HepG2 (cell line): ENCODE data around the gene PCAT7. TPM values are rescaled to one million over a fixed set of nuclear protein-coding genes. Genes with fewer than 3 reads are reported as not detected.

Experiments
- ATRX ChIP-seq: sonication (generic); formaldehyde crosslinking; IDR thresholded peaks from 2 replicates; pipeline ENCODE4 v1.4.0; 2020; ENCODE audit warnings: missing genetic modification reagents, borderline replicate concordance
- DR1 ChIP-seq: sonication (generic); formaldehyde crosslinking; IDR thresholded peaks from 2 replicates; pipeline ENCODE4 v1.8.0; 2021; ENCODE audit warnings: mild to moderate bottlenecking, missing genetic modification reagents, inconsistent platforms
- GTF2F1 ChIP-seq: fragments of 150-350 bp; IDR thresholded peaks from 2 replicates; pipeline ENCODE4 v1.6.1; 2014; ENCODE audit warnings: low read length
- HDAC1 ChIP-seq: sonication (generic); formaldehyde crosslinking; IDR thresholded peaks from 2 replicates; pipeline ENCODE4 v1.5.1; 2020; ENCODE audit warnings: mild to moderate bottlenecking, missing genetic modification reagents
- MYC ChIP-seq: sonication (generic); formaldehyde crosslinking; IDR thresholded peaks from 2 replicates; pipeline ENCODE4 v1.9.0; 2021; ENCODE audit warnings: missing genetic modification reagents, borderline replicate concordance
- NCOR1 ChIP-seq: fragments of 200-600 bp; sonication (generic); IDR thresholded peaks from 2 replicates; pipeline ENCODE4 v1.7.0; 2017; ENCODE audit warnings: antibody characterized with exemption, low read length, borderline replicate concordance
- SRSF9 ChIP-seq: fragments of 200-400 bp; formaldehyde crosslinking; IDR thresholded peaks from 2 replicates; pipeline ENCODE4 v1.6.1; 2018; ENCODE audit warnings: borderline replicate concordance, mild to moderate bottlenecking, low read depth, low read length; ENCODE audit not compliant: insufficient read depth, poor library complexity, severe bottlenecking
- ZMYM2 ChIP-seq: sonication (generic); formaldehyde crosslinking; IDR thresholded peaks from 2 replicates; pipeline ENCODE4 v1.8.0; 2022; ENCODE audit warnings: mild to moderate bottlenecking, missing genetic modification reagents
- ZNF776 ChIP-seq: sonication (generic); formaldehyde crosslinking; IDR thresholded peaks from 2 replicates; pipeline ENCODE4 v1.4.0; 2020; ENCODE audit warnings: mild to moderate bottlenecking, missing genetic modification reagents
- polyA plus RNA-seq, 8 experiments: library from polyadenylated mRNA; depleted of rRNA in 3 of 8; stranded (reverse) in 7 of 8; unstranded in 1 of 8; fragments of >200 nt; fragmentation: Illumina TruSeq in 4 of 8; extraction: Trizol in 4 of 8; gene quantifications; 2 replicates each; pipeline versions ENCODE4 v1.2.1 to v1.2.3, GENCODE V29; 2011 to 2016; ENCODE audit warnings: low read depth in 4 of 8, missing spikeins in 1 of 8, mixed read lengths in 1 of 8; ENCODE audit not compliant: insufficient read depth in 1 of 8
- total RNA-seq, 5 experiments: library from RNA; depleted of rRNA; stranded (reverse); fragments of >200 nt; fragmentation: Illumina TruSeq; extraction: Trizol; gene quantifications; 2 replicates each; pipeline ENCODE4 v1.2.3, GENCODE V29; 2016; ENCODE audit warnings: low read depth in 1 of 5
- TF ChIP-seq, protein P1 (sequence below): IDR thresholded peaks from 2 replicates; pipeline ENCODE4 v1.6.1; 2016; ENCODE audit warnings: mild to moderate bottlenecking
- TF ChIP-seq, protein P2 (sequence below): sonication (generic); formaldehyde crosslinking; IDR thresholded peaks from 2 replicates; pipeline ENCODE4 v1.8.1; 2023; ENCODE audit warnings: mild to moderate bottlenecking, missing genetic modification reagents, borderline replicate concordance
- TF ChIP-seq, protein P3 (sequence below), 2 experiments: sonication (generic) in 1 of 2; formaldehyde crosslinking in 1 of 2; IDR thresholded peaks; 2 replicates each; pipeline versions ENCODE4 v1.6.1 to v1.9.0; 2014 to 2022; ENCODE audit warnings: antibody characterized with exemption in 1 of 2, borderline replicate concordance in 1 of 2, inconsistent platforms in 1 of 2, low read depth in 1 of 2, missing genetic modification reagents in 1 of 2
- TF ChIP-seq, protein P4 (sequence below): sonication (generic); formaldehyde crosslinking; IDR thresholded peaks from 2 replicates; pipeline ENCODE4 v1.5.0; 2020; ENCODE audit warnings: missing genetic modification reagents
- TF ChIP-seq, protein P5 (sequence below): sonication (generic); formaldehyde crosslinking; IDR thresholded peaks from 2 replicates; pipeline ENCODE4 v1.4.0; 2020; ENCODE audit warnings: missing genetic modification reagents, borderline replicate concordance

PCAT7 gene
- total and polyA plus RNA-seq, 2 of the 13 experiments (the other 11 are each of a cell fraction or from before 2014, with no cell fraction given), result 2.3 to 3.9 TPM

DNA sequence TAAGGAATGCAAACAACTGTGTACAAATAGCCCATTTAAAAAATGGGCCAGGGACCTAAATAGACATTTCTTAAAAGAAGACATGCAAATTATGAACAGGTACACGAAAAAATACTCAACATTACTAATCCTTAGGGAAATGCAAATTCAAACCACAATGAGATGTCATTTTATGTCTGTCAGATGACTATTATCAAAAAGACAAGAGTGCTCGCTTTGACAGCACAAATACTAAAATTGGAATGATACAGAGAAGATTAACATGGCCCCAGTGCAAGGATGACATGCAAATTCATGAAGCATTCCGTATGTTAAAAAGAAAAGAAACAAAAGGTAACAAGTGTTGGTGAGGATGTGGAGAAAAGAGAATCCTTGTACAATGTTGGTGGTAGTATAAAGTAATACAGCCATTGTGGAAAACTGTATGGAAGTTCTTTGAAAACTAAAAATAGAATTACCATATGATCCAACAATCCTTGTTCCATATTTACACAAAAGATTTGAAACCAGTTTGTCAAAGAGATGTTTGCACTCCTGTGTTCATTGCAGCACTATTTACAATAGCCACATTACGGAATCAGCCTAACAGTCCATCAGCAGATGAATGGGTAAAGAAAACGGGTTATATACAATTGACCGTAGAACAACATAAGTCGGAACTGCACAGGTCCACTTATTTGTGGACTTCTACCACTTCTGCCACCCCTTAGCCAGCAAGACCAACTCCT is 47.2 kb upstream of the PCAT7 start (continued):
- TF ChIP-seq, protein P1, sequence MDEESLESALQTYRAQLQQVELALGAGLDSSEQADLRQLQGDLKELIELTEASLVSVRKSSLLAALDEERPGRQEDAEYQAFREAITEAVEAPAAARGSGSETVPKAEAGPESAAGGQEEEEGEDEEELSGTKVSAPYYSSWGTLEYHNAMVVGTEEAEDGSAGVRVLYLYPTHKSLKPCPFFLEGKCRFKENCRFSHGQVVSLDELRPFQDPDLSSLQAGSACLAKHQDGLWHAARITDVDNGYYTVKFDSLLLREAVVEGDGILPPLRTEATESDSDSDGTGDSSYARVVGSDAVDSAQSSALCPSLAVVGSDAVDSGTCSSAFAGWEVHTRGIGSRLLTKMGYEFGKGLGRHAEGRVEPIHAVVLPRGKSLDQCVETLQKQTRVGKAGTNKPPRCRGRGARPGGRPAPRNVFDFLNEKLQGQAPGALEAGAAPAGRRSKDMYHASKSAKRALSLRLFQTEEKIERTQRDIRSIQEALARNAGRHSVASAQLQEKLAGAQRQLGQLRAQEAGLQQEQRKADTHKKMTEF, result peak; percentile 78
- TF ChIP-seq, protein P2, sequence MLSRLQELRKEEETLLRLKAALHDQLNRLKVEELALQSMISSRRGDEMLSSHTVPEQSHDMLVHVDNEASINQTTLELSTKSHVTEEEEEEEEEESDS (CRISPR knock-in tag), result no peak
- TF ChIP-seq, protein P3, sequence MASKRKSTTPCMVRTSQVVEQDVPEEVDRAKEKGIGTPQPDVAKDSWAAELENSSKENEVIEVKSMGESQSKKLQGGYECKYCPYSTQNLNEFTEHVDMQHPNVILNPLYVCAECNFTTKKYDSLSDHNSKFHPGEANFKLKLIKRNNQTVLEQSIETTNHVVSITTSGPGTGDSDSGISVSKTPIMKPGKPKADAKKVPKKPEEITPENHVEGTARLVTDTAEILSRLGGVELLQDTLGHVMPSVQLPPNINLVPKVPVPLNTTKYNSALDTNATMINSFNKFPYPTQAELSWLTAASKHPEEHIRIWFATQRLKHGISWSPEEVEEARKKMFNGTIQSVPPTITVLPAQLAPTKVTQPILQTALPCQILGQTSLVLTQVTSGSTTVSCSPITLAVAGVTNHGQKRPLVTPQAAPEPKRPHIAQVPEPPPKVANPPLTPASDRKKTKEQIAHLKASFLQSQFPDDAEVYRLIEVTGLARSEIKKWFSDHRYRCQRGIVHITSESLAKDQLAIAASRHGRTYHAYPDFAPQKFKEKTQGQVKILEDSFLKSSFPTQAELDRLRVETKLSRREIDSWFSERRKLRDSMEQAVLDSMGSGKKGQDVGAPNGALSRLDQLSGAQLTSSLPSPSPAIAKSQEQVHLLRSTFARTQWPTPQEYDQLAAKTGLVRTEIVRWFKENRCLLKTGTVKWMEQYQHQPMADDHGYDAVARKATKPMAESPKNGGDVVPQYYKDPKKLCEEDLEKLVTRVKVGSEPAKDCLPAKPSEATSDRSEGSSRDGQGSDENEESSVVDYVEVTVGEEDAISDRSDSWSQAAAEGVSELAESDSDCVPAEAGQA (IDR thresholded peaks at IDR 0.05; ENCODE audit: low read depth), result no peak
- TF ChIP-seq, protein P3 (CRISPR knock-in tag; IDR thresholded peaks at IDR 0.05; ENCODE audit: borderline replicate concordance), result no peak
- TF ChIP-seq HDAC1 (CRISPR knock-in tag), result peak; percentile 33; the same call in 1 of the 2 replicates
- TF ChIP-seq, protein P4, sequence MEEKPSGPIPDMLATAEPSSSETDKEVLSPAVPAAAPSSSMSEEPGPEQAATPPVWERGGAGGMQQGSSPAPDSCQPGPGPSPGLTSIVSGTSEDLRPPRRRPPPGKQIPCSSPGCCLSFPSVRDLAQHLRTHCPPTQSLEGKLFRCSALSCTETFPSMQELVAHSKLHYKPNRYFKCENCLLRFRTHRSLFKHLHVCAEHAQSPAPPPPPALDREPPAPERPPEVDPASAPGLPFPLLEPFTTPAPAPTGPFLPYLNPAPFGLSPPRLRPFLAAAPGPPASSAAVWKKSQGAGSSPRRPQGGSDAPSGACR (CRISPR knock-in tag), result no peak
- TF ChIP-seq, protein P5, sequence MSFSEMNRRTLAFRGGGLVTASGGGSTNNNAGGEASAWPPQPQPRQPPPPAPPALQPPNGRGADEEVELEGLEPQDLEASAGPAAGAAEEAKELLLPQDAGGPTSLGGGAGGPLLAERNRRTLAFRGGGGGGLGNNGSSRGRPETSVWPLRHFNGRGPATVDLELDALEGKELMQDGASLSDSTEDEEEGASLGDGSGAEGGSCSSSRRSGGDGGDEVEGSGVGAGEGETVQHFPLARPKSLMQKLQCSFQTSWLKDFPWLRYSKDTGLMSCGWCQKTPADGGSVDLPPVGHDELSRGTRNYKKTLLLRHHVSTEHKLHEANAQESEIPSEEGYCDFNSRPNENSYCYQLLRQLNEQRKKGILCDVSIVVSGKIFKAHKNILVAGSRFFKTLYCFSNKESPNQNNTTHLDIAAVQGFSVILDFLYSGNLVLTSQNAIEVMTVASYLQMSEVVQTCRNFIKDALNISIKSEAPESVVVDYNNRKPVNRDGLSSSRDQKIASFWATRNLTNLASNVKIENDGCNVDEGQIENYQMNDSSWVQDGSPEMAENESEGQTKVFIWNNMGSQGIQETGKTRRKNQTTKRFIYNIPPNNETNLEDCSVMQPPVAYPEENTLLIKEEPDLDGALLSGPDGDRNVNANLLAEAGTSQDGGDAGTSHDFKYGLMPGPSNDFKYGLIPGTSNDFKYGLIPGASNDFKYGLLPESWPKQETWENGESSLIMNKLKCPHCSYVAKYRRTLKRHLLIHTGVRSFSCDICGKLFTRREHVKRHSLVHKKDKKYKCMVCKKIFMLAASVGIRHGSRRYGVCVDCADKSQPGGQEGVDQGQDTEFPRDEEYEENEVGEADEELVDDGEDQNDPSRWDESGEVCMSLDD, result no peak
- TF ChIP-seq GTF2F1, result no peak
- TF ChIP-seq ZMYM2, result 0 out of 2 replicates have a peak, but pooled peaks have one; percentile 24
- TF ChIP-seq ATRX (CRISPR knock-in tag), result no peak
- no peak for TF ChIP-seq SRSF9
- no peak for TF ChIP-seq DR1
- TF ChIP-seq NCOR1, result peak; percentile 63; the same call in 1 of the 2 replicates
- no peak for TF ChIP-seq ZNF776
- TF ChIP-seq MYC (CRISPR knock-in tag), result no peak
